ENCODE measurements around the gene BMP7. TPM values are rescaled to one million over a fixed set of nuclear protein-coding genes. Genes with fewer than 3 reads are reported as not detected.
"Not testable (repeated sequence)": the region's sequence is repeated elsewhere in the genome, so short reads cannot be mapped to it uniquely, and the experiment has no call there.

The BMP7 gene
- total RNA-seq, 2 experiments from 2014 or later: 2.2 to 94.2 TPM

- DNase-seq (ENCODE audit: low spot score): no peak
- Histone ChIP-seq H3K9me2 (ENCODE audit: insufficient read depth, low read length) (no peaks in the 10 kb centered on the region), H3K27ac (ENCODE audit: low read depth, low read length, poor library complexity, severe bottlenecking) (no peak overlapping the region), H3K4me3 (ENCODE audit: low read depth, low read length, poor library complexity, severe bottlenecking) (no peak overlapping the region), H3K4me1 (ENCODE audit: insufficient read depth, low read length, poor library complexity, severe bottlenecking) (no peaks in the 10 kb centered on the region), H3K79me2 (ENCODE audit: insufficient read depth, low read depth, low read length) (no peaks in the 10 kb centered on the region), H3K9me3 (ENCODE audit: low read length) (no peaks in the 10 kb centered on the region), H3K4me2 (ENCODE audit: low read length) (no peak overlapping the region), H4K20me1 (ENCODE audit: insufficient read depth, low read length) (no peaks in the 10 kb centered on the region), H2AFZ (ENCODE audit: low read length) (no peak overlapping the region), H3K36me3 (ENCODE audit: insufficient read depth, low read length) (no peaks in the 10 kb centered on the region)
- TF ChIP-seq EZH2phosphoT487 (IDR thresholded peaks at IDR 0.05; ENCODE audit: borderline replicate concordance, low read depth, low read length): no peak
- TF ChIP-seq CTCF (conservative IDR thresholded peaks at IDR 0.05; ENCODE audit: low read length): no peak
- intact Hi-C loops (cut with micrococcal nuclease; ENCODE audit: unreplicated experiment): no loop called here
- ChIA-PET CTCF (ENCODE audit: unreplicated experiment) (no interaction called here), POLR2A (no interaction called here)
- no TSS peak for BruUV-seq (replicated peaks)
Observed at GRCh38 chr20:57159193-57159851, 107.1 kb downstream of the BMP7 start.

GRCh38 chr20:57158474-57158873 lies 108.0 kb downstream of the BMP7 start:
- DNase-seq (ENCODE audit: low spot score): no peak
- Histone ChIP-seq H3K79me2 (ENCODE audit: insufficient read depth, low read depth, low read length) (no peaks in the 10 kb centered on the region), H3K27ac (ENCODE audit: low read depth, low read length, poor library complexity, severe bottlenecking) (no peak overlapping the region), H3K4me2 (ENCODE audit: low read length) (no peak overlapping the region), H3K9me2 (ENCODE audit: insufficient read depth, low read length) (no peaks in the 10 kb centered on the region), H3K4me3 (ENCODE audit: low read depth, low read length, poor library complexity, severe bottlenecking) (no peak overlapping the region), H3K9me3 (ENCODE audit: low read length) (no peaks in the 10 kb centered on the region), H2AFZ (ENCODE audit: low read length) (no peak overlapping the region), H3K4me1 (ENCODE audit: insufficient read depth, low read length, poor library complexity, severe bottlenecking) (no peaks in the 10 kb centered on the region), H4K20me1 (ENCODE audit: insufficient read depth, low read length) (no peaks in the 10 kb centered on the region), H3K36me3 (ENCODE audit: insufficient read depth, low read length) (no peaks in the 10 kb centered on the region)
- CTCF ChIA-PET (ENCODE audit: unreplicated experiment): no interaction called here
- intact Hi-C loops (cut with micrococcal nuclease; ENCODE audit: unreplicated experiment): no loop called here
- no peak for TF ChIP-seq CTCF (conservative IDR thresholded peaks at IDR 0.05; ENCODE audit: low read length)
- TF ChIP-seq EZH2phosphoT487 (IDR thresholded peaks at IDR 0.05; ENCODE audit: borderline replicate concordance, low read depth, low read length): no peak
- POLR2A ChIA-PET: no interaction called here
- BruUV-seq (replicated peaks): no TSS peak

- H3K27ac ChIP-seq (ENCODE audit: low read depth, low read length, poor library complexity, severe bottlenecking); DNase-seq (ENCODE audit: low spot score); H3K9me2 ChIP-seq (ENCODE audit: insufficient read depth, low read length); H3K4me3 ChIP-seq (ENCODE audit: low read depth, low read length, poor library complexity, severe bottlenecking); H2AFZ ChIP-seq (ENCODE audit: low read length); CTCF ChIA-PET (ENCODE audit: unreplicated experiment); H3K36me3 ChIP-seq (ENCODE audit: insufficient read depth, low read length); H3K4me2 ChIP-seq (ENCODE audit: low read length); H4K20me1 ChIP-seq (ENCODE audit: insufficient read depth, low read length); intact Hi-C loops (cut with micrococcal nuclease; ENCODE audit: unreplicated experiment); H3K79me2 ChIP-seq (ENCODE audit: insufficient read depth, low read depth, low read length); H3K4me1 ChIP-seq (ENCODE audit: insufficient read depth, low read length, poor library complexity, severe bottlenecking); POLR2A ChIA-PET; H3K9me3 ChIP-seq (ENCODE audit: low read length); BruUV-seq (replicated peaks): not testable (repeated sequence)
Observed at GRCh38 chr20:57157787-57158186, 108.7 kb downstream of the BMP7 start.

Measured in OCI-LY7 (cell line).